ENCODE data around the gene NFIC. TPM values are rescaled to one million over a fixed set of nuclear protein-coding genes. Genes with fewer than 3 reads are reported as not detected.
"Not testable (repeated sequence)": the region's sequence is repeated elsewhere in the genome, so short reads cannot be mapped to it uniquely, and the experiment has no call there.

Gene NFIC
- total RNA-seq, 1 experiment from 2014 or later: 5.8 TPM

- in situ Hi-C loops (cut with HindIII; ENCODE audit: low pct_unique_long_range_greater_than_20kb, low sequenced_read_pairs): no loop called here
- DNase-seq (ENCODE audit: low read depth, low spot score): no peak
Observed at GRCh38 chr19:3402631-3403443, 36.5 kb downstream of the NFIC start.

GRCh38 chr19:3403489-3404323 lies 37.3 kb downstream of the NFIC start:
- in situ Hi-C loops (cut with HindIII; ENCODE audit: low pct_unique_long_range_greater_than_20kb, low sequenced_read_pairs): no loop called here
- no peak for DNase-seq (ENCODE audit: low read depth, low spot score)

GRCh38 chr19:3404324-3405260 lies 38.2 kb downstream of the NFIC start:
- in situ Hi-C loops (cut with HindIII; ENCODE audit: low pct_unique_long_range_greater_than_20kb, low sequenced_read_pairs): no loop called here
- no peak for DNase-seq (ENCODE audit: low read depth, low spot score)

GRCh38 chr19:3405261-3405653 lies 38.9 kb downstream of the NFIC start:
- in situ Hi-C loops (cut with HindIII; ENCODE audit: low pct_unique_long_range_greater_than_20kb, low sequenced_read_pairs): no loop called here
- DNase-seq (ENCODE audit: low read depth, low spot score): no peak

- in situ Hi-C loops (cut with HindIII; ENCODE audit: low pct_unique_long_range_greater_than_20kb, low sequenced_read_pairs): no loop called here
- no peak for DNase-seq (ENCODE audit: low read depth, low spot score)
Observed at GRCh38 chr19:3406571-3407111, 40.3 kb downstream of the NFIC start.

GRCh38 chr19:3407556-3408516 lies 41.5 kb downstream of the NFIC start:
- in situ Hi-C loops (cut with HindIII; ENCODE audit: low pct_unique_long_range_greater_than_20kb, low sequenced_read_pairs): no loop called here
- no peak for DNase-seq (ENCODE audit: low read depth, low spot score)

GRCh38 chr19:3408996-3409345 lies 42.6 kb downstream of the NFIC start:
- in situ Hi-C loops (cut with HindIII; ENCODE audit: low pct_unique_long_range_greater_than_20kb, low sequenced_read_pairs): no loop called here
- DNase-seq (ENCODE audit: low read depth, low spot score): no peak

- no peak for DNase-seq (ENCODE audit: low read depth, low spot score)
- in situ Hi-C loops (cut with HindIII; ENCODE audit: low pct_unique_long_range_greater_than_20kb, low sequenced_read_pairs): no loop called here
Observed at GRCh38 chr19:3409346-3410064, 43.1 kb downstream of the NFIC start.

- in situ Hi-C loops (cut with HindIII; ENCODE audit: low pct_unique_long_range_greater_than_20kb, low sequenced_read_pairs): no loop called here
Observed at GRCh38 chr19:3411636-3412035, 45.3 kb downstream of the NFIC start.

GRCh38 chr19:3412066-3412465 lies 45.7 kb downstream of the NFIC start:
- in situ Hi-C loops (cut with HindIII; ENCODE audit: low pct_unique_long_range_greater_than_20kb, low sequenced_read_pairs): no loop called here
- DNase-seq (ENCODE audit: low read depth, low spot score): no peak

More at GRCh38 chr19:3411636-3412035, 45.3 kb downstream of the NFIC start:
- no peak for DNase-seq (ENCODE audit: low read depth, low spot score)

GRCh38 chr19:3413796-3414327 lies 47.5 kb downstream of the NFIC start:
- in situ Hi-C loops (cut with HindIII; ENCODE audit: low pct_unique_long_range_greater_than_20kb, low sequenced_read_pairs): no loop called here
- DNase-seq (ENCODE audit: low read depth, low spot score): no peak

- in situ Hi-C loops (cut with HindIII; ENCODE audit: low pct_unique_long_range_greater_than_20kb, low sequenced_read_pairs): no loop called here
- DNase-seq (ENCODE audit: low read depth, low spot score): no peak
Observed at GRCh38 chr19:3415695-3416094, 49.3 kb downstream of the NFIC start.

GRCh38 chr19:3420244-3420755 lies 53.9 kb downstream of the NFIC start:
- DNase-seq (ENCODE audit: low read depth, low spot score): no peak
- in situ Hi-C loops (cut with HindIII; ENCODE audit: low pct_unique_long_range_greater_than_20kb, low sequenced_read_pairs): no loop called here

GRCh38 chr19:3420909-3421619 lies 54.7 kb downstream of the NFIC start:
- in situ Hi-C loops (cut with HindIII; ENCODE audit: low pct_unique_long_range_greater_than_20kb, low sequenced_read_pairs): no loop called here
- DNase-seq (ENCODE audit: low read depth, low spot score): no peak

GRCh38 chr19:3421656-3422055 lies 55.3 kb downstream of the NFIC start:
- DNase-seq (ENCODE audit: low read depth, low spot score); in situ Hi-C loops (cut with HindIII; ENCODE audit: low pct_unique_long_range_greater_than_20kb, low sequenced_read_pairs): not testable (repeated sequence)

All from SK-MEL-5 (cell line).